H9 (cell line): ENCODE results near the gene ATE1. TPM values are rescaled to one million over a fixed set of nuclear protein-coding genes. Genes with fewer than 3 reads are reported as not detected.

ENCODE experiments used
- DNase-seq: peaks from one replicate; pipeline ENCODE4 v3.0.0-alpha.2; 2017
- H2AFZ ChIP-seq: one replicate; pipeline ENCODE4 v1.6.1; 2013; ENCODE audit warnings: mild to moderate bottlenecking, low read length, control low read depth, moderate library complexity
- H2AK5ac ChIP-seq: 2 replicates; pipeline ENCODE4 v1.6.1; 2013; ENCODE audit warnings: low read length, control low read depth, mixed read lengths; ENCODE audit not compliant: insufficient read length
- H2BK120ac ChIP-seq: one replicate; pipeline ENCODE4 v1.6.1; 2013; ENCODE audit warnings: low read depth, mild to moderate bottlenecking, low read length, control low read depth, inconsistent platforms; ENCODE audit not compliant: poor library complexity, severe bottlenecking
- H2BK12ac ChIP-seq: 2 replicates; pipeline ENCODE4 v1.6.1; 2013; ENCODE audit warnings: low read length, control low read depth, mixed read lengths, low read depth; ENCODE audit not compliant: insufficient read length
- H2BK15ac ChIP-seq: 2 replicates; pipeline ENCODE4 v1.6.1; 2013; ENCODE audit warnings: low read depth, low read length, control low read depth
- H2BK20ac ChIP-seq: one replicate; pipeline ENCODE4 v1.6.1; 2013; ENCODE audit warnings: low read depth, mild to moderate bottlenecking, low read length, control low read depth, inconsistent platforms; ENCODE audit not compliant: poor library complexity, severe bottlenecking
- H2BK5ac ChIP-seq: 2 replicates; pipeline ENCODE4 v1.6.1; 2013; ENCODE audit warnings: low read length, control low read depth, mixed read lengths; ENCODE audit not compliant: insufficient read length
- H3K14ac ChIP-seq: 2 replicates; pipeline ENCODE4 v1.6.1; 2013; ENCODE audit warnings: low read length, control low read depth; ENCODE audit not compliant: insufficient read depth
- H3K18ac ChIP-seq: 2 replicates; pipeline ENCODE4 v1.6.1; 2013; ENCODE audit warnings: low read depth, mild to moderate bottlenecking, mixed read lengths, low read length, control low read depth; ENCODE audit not compliant: insufficient read length
- H3K23ac ChIP-seq: 2 replicates; pipeline ENCODE4 v1.6.1; 2013; ENCODE audit warnings: low read length, control low read depth, mixed read lengths, low read depth; ENCODE audit not compliant: insufficient read length
- H3K23me2 ChIP-seq: 2 replicates; pipeline ENCODE4 v1.6.1; 2013; ENCODE audit warnings: low read depth, mild to moderate bottlenecking, mixed read lengths, low read length, control low read depth; ENCODE audit not compliant: insufficient read length, poor library complexity, severe bottlenecking
- H3K27ac ChIP-seq: 2 replicates; pipeline ENCODE4 v1.5.1; 2013; ENCODE audit warnings: low read length, control low read depth, mixed read lengths, low read depth; ENCODE audit not compliant: insufficient read length
- H3K27me3 ChIP-seq: 2 replicates; pipeline ENCODE4 v1.6.1; 2013; ENCODE audit warnings: low read length, control low read depth, inconsistent platforms; ENCODE audit not compliant: insufficient read depth
- H3K4ac ChIP-seq: 2 replicates; pipeline ENCODE4 v1.6.1; 2013; ENCODE audit warnings: low read depth, mild to moderate bottlenecking, control low read depth, inconsistent platforms, low read length, moderate library complexity
- H3K4me1 ChIP-seq: 2 replicates; pipeline ENCODE4 v1.6.1; 2013; ENCODE audit warnings: low read length, control low read depth, inconsistent platforms; ENCODE audit not compliant: insufficient read depth
- H3K4me2 ChIP-seq: 2 replicates; pipeline ENCODE4 v1.6.1; 2013; ENCODE audit warnings: low read length, control low read depth, mixed read lengths; ENCODE audit not compliant: insufficient read length, insufficient read depth
- H3K56ac ChIP-seq: 2 replicates; pipeline ENCODE4 v1.6.1; 2013; ENCODE audit warnings: low read depth, mild to moderate bottlenecking, mixed read lengths, low read length, control low read depth; ENCODE audit not compliant: insufficient read length
- H3K79me1 ChIP-seq: 2 replicates; pipeline ENCODE4 v1.6.1; 2013; ENCODE audit warnings: low read depth, mild to moderate bottlenecking, moderate library complexity, low read length, control low read depth, inconsistent platforms; ENCODE audit not compliant: insufficient read depth, poor library complexity, severe bottlenecking
- H3K79me2 ChIP-seq: 2 replicates; pipeline ENCODE4 v1.6.1; 2013; ENCODE audit warnings: low read length, control low read depth, inconsistent platforms; ENCODE audit not compliant: insufficient read depth
- H3K9ac ChIP-seq: 2 replicates; pipeline ENCODE4 v1.6.1; 2013; ENCODE audit warnings: low read length, control low read depth, mixed read lengths; ENCODE audit not compliant: insufficient read length; ENCODE audit errors: extremely low read depth
- H3K9me3 ChIP-seq: one replicate; pipeline ENCODE4 v1.6.1; 2013; ENCODE audit warnings: low read depth, low read length, inconsistent platforms; ENCODE audit not compliant: control insufficient read depth
- H3T11ph ChIP-seq: one replicate; pipeline ENCODE4 v1.6.1; 2013; ENCODE audit warnings: mild to moderate bottlenecking, low read length, control low read depth, inconsistent platforms
- H4K20me1 ChIP-seq: one replicate; pipeline ENCODE4 v1.6.1; 2013; ENCODE audit not compliant: control insufficient read depth, insufficient read length, insufficient read depth
- H4K5ac ChIP-seq: 2 replicates; pipeline ENCODE4 v1.6.1; 2013; ENCODE audit warnings: low read depth, mild to moderate bottlenecking, mixed read lengths, low read length, control low read depth; ENCODE audit not compliant: insufficient read length
- H4K8ac ChIP-seq: replicated peaks from 2 replicates; pipeline ENCODE4 v1.6.1; 2013; ENCODE audit warnings: low read length, control low read depth, mixed read lengths, low read depth; ENCODE audit not compliant: insufficient read length
- H4K91ac ChIP-seq: 2 replicates; pipeline ENCODE4 v1.6.1; 2013; ENCODE audit warnings: low read depth, mild to moderate bottlenecking, moderate library complexity, mixed read lengths, low read length, control low read depth; ENCODE audit not compliant: insufficient read length
- H3K27ac Mint-ChIP-seq, 3 experiments: 2 replicates in 2 of 3; 3 replicates in 1 of 3; pipeline ENCODE4 v1.8.0; 2020 to 2021; ENCODE audit warnings: mixed read lengths in 3 of 3, mild to moderate bottlenecking in 1 of 3, moderate library complexity in 1 of 3
- H3K27me3 Mint-ChIP-seq: 2 replicates; pipeline ENCODE4 v1.8.0; 2021; ENCODE audit warnings: low read depth, mild to moderate bottlenecking, moderate library complexity, mixed read lengths
- H3K36me3 Mint-ChIP-seq, 3 experiments: 2 replicates in 2 of 3; 3 replicates in 1 of 3; pipeline ENCODE4 v1.8.0; 2020 to 2021; ENCODE audit warnings: low read depth in 3 of 3, mixed read lengths in 3 of 3; ENCODE audit not compliant: insufficient read depth in 1 of 3
- H3K4me1 Mint-ChIP-seq, 2 experiments: 2 replicates each; pipeline ENCODE4 v1.8.0; 2020; ENCODE audit warnings: mixed read lengths in 2 of 2
- H3K4me3 Mint-ChIP-seq, 2 experiments: 2 replicates in 1 of 2; 3 replicates in 1 of 2; pipeline ENCODE4 v1.8.0; 2020 to 2021; ENCODE audit warnings: mild to moderate bottlenecking in 2 of 2, mixed read lengths in 2 of 2, moderate library complexity in 1 of 2
- H3K9me3 Mint-ChIP-seq, 2 experiments: 2 replicates in 1 of 2; 3 replicates in 1 of 2; pipeline ENCODE4 v1.8.0; 2020; ENCODE audit warnings: mild to moderate bottlenecking in 2 of 2, mixed read lengths in 2 of 2, moderate library complexity in 1 of 2
- WGBS: extraction: QIAGEN DNeasy Blood & Tissue Kit; methylation state at CpG from one replicate; pipeline ENCODE4 v1.1.7; 2013; ENCODE audit warnings: missing lambda C conversion rate, low lambda C conversion rate, mixed read lengths; ENCODE audit not compliant: insufficient read length; ENCODE audit errors: extremely low coverage; 5-methylcytosine and 5-hydroxymethylcytosine counted together
- total RNA-seq: library from RNA; stranded (reverse); gene quantifications from 2 replicates; pipeline ENCODE4 v1.2.1, GENCODE V29; 2021
- TF ChIP-seq, protein P1 (sequence below): fragments of 200-600 bp; sonication (generic); conservative IDR thresholded peaks from 3 replicates; pipeline ENCODE4 v1.8.0; 2021; ENCODE audit warnings: antibody characterized with exemption, mild to moderate bottlenecking

Gene ATE1
- total RNA-seq, 1 experiment from 2014 or later: 29.0 TPM

- Histone ChIP-seq H3K18ac (no peak overlapping the region), H2BK120ac (no peak overlapping the region), H3K56ac (no peak overlapping the region), H2AFZ (no peak overlapping the region), H2BK20ac (no peak overlapping the region), H3K79me2 (no peaks in the 10 kb centered on the region), H3K4me1 (peaks cover 4% of the 10 kb centered on the region; the same call in 1 of the 2 replicates), H4K5ac (no peak overlapping the region), H4K20me1 (no peaks in the 10 kb centered on the region), H3K79me1 (no peaks in the 10 kb centered on the region), H3K9ac (no peak overlapping the region), H2BK15ac (no peak overlapping the region), H4K8ac (no peak overlapping the region), H3T11ph (no peak overlapping the region), H3K4me2 (no peak overlapping the region), H3K4ac (no peak overlapping the region), H2BK12ac (no peak overlapping the region), H2BK5ac (no peak overlapping the region), H3K27me3 (no peaks in the 10 kb centered on the region), H4K91ac (no peak overlapping the region), H2AK5ac (no peak overlapping the region), H3K14ac (no peak overlapping the region), H3K9me3 (no peaks in the 10 kb centered on the region), H3K27ac (no peak overlapping the region), H3K23ac (no peak overlapping the region), H3K23me2 (no peaks in the 10 kb centered on the region)
- H3K36me3 Mint-ChIP-seq: peaks cover 4 to 9% (median 4%) of the 10 kb centered on the region in 3 experiments; a peak in 5 of 7 replicates
- H3K9me3 Mint-ChIP-seq: peaks cover 9 to 12% of the 10 kb centered on the region in 2 experiments; a peak in 3 of 5 replicates
- TF ChIP-seq, protein P1, sequence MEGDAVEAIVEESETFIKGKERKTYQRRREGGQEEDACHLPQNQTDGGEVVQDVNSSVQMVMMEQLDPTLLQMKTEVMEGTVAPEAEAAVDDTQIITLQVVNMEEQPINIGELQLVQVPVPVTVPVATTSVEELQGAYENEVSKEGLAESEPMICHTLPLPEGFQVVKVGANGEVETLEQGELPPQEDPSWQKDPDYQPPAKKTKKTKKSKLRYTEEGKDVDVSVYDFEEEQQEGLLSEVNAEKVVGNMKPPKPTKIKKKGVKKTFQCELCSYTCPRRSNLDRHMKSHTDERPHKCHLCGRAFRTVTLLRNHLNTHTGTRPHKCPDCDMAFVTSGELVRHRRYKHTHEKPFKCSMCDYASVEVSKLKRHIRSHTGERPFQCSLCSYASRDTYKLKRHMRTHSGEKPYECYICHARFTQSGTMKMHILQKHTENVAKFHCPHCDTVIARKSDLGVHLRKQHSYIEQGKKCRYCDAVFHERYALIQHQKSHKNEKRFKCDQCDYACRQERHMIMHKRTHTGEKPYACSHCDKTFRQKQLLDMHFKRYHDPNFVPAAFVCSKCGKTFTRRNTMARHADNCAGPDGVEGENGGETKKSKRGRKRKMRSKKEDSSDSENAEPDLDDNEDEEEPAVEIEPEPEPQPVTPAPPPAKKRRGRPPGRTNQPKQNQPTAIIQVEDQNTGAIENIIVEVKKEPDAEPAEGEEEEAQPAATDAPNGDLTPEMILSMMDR: no peak
- H3K4me1 Mint-ChIP-seq: peaks cover 27% of the 10 kb centered on the region in 2 experiments
- no peak overlapping the region for H3K27ac Mint-ChIP-seq
- no peak for DNase-seq
- no peak overlapping the region for H3K4me3 Mint-ChIP-seq
- no peaks in the 10 kb centered on the region; the same call in none of the 2 replicates for H3K27me3 Mint-ChIP-seq
- WGBS: no CpG with 5 or more reads among the region's 5 CpGs
These were observed 214.3 kb downstream of the ATE1 start for GRCh38 chr10:121713486-121713885.
